ENCODE data around the gene BRWD1. TPM values are rescaled to one million over a fixed set of nuclear protein-coding genes. Genes with fewer than 3 reads are reported as not detected.

BRWD1 gene
- total and polyA plus RNA-seq, 2 of the 8 experiments (the other 6 are each of a cell fraction or from before 2014, with no cell fraction given): 9.3 to 45.2 TPM

DNA sequence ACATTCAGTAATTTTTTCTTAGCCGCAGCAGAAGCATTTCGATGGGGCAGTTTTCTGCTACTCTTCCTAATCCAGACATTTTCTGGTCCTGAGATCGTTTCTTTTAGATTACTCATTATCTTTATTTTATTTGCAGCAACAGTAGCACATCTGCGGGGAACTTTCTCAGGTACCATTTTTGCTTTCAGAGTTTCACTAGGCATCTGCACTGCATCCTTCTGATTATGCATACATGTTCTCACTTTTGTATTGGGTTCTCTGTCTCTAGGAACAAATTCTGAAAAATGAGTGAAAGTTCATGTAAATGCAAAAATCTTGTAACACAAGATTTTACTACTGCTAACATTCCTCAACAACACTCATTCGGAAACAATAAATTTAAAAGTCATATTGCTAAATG, 126.3 kb downstream of the BRWD1 start:
- H3K18ac ChIP-seq (ENCODE audit: extremely low read depth, low read length): no peak overlapping the region
- no peak overlapping the region for H2BK120ac ChIP-seq (replicated peaks; ENCODE audit: low read depth, low read length)
- H2BK20ac ChIP-seq (ENCODE audit: low read length): no peak overlapping the region
- TF ChIP-seq RFX5 (IDR thresholded peaks at IDR 0.05; ENCODE audit: borderline replicate concordance, low read depth, low read length) (no peak), HDAC2 (IDR thresholded peaks at IDR 0.05; ENCODE audit: borderline replicate concordance in 1 of 2, low read depth in 2 of 2, low read length in 2 of 2) (no peak), SP4 (IDR thresholded peaks at IDR 0.05; ENCODE audit: low read length) (no peak), YY1 (IDR thresholded peaks at IDR 0.05; ENCODE audit: low read depth, low read length) (no peak)
- TF ChIP-seq, protein P1, sequence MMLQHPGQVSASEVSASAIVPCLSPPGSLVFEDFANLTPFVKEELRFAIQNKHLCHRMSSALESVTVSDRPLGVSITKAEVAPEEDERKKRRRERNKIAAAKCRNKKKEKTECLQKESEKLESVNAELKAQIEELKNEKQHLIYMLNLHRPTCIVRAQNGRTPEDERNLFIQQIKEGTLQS (IDR thresholded peaks at IDR 0.05; ENCODE audit: insufficient read depth, low read depth, low read length): no peak
- H3K4ac ChIP-seq (replicated peaks; ENCODE audit: insufficient read length, low read depth, low read length): no peak overlapping the region
- no peak overlapping the region for H3K4me3 ChIP-seq (ENCODE audit: extremely low read depth in 1 of 4, insufficient read depth in 2 of 4, low read depth in 3 of 4, low read length in 4 of 4)
- 91% methylated on average over 5 of the region's 5 CpGs; no CpG with 5 or more reads in 1 of the 2 experiments for WGBS, 2 experiments (ENCODE audit: extremely low coverage in 1 of 2, insufficient coverage in 1 of 2, insufficient read length in 1 of 2, insufficient replicate concordance in 2 of 2, low coverage in 1 of 2, low lambda C conversion rate in 2 of 2, missing lambda C conversion rate in 1 of 2)
- H4K8ac ChIP-seq (ENCODE audit: extremely low read depth, insufficient read depth, low read length): no peak overlapping the region
- POLR2A ChIA-PET (ENCODE audit: partially characterized antibody): no interaction called here
- no peak overlapping the region for H3K23ac ChIP-seq (ENCODE audit: insufficient read length)
- no peak overlapping the region for H2BK12ac ChIP-seq (ENCODE audit: low read depth, low read length)
- no peak overlapping the region for H2BK5ac ChIP-seq (ENCODE audit: low read depth, low read length)
- CTCF ChIA-PET (ENCODE audit: partially characterized antibody): no interaction called here
- H3K79me2 ChIP-seq (ENCODE audit: control insufficient read depth in 1 of 2, insufficient read depth in 2 of 2, low read length in 2 of 2): peaks cover 0 to 8% of the 10 kb centered on the region in 2 experiments; a peak in 3 of 4 replicates
- FAIRE-seq: no peak
- H3K4me1 ChIP-seq (replicated peaks in 1 of 4; ENCODE audit: control insufficient read depth in 3 of 4, insufficient read depth in 4 of 4, low read length in 3 of 4): peaks cover 0 to 2% (median 1%) of the 10 kb centered on the region in 4 experiments; a peak in 4 of 7 replicates
- H3K23me2 ChIP-seq (ENCODE audit: low read depth, low read length): peaks cover 5% of the 10 kb centered on the region; the same call in 1 of the 2 replicates
- 0 out of 8 replicates have a peak, but pooled peaks cover 0 to 3% (median 0%) of the 10 kb centered on the region in 4 experiments for H3K36me3 ChIP-seq (ENCODE audit: control insufficient read depth in 2 of 4, insufficient read depth in 4 of 4, low read length in 3 of 4)
- 0 out of 2 replicates have a peak, but pooled peaks cover 1% of the 10 kb centered on the region for H3K79me1 ChIP-seq (ENCODE audit: low read depth, low read length)
- no peaks in the 10 kb centered on the region for H3K27me3 ChIP-seq (replicated peaks in 1 of 4; ENCODE audit: control insufficient read depth in 3 of 4, extremely low read depth in 1 of 4, insufficient read depth in 3 of 4, low read length in 3 of 4)
- H3K9me3 ChIP-seq (ENCODE audit: insufficient read depth in 2 of 2, low read depth in 1 of 2, low read length in 1 of 2): no peaks in the 10 kb centered on the region
- no peak overlapping the region for H3K14ac ChIP-seq (ENCODE audit: insufficient read length)
- no peak overlapping the region for H3K9ac ChIP-seq (replicated peaks in 1 of 4; ENCODE audit: extremely low read depth in 1 of 4, low read depth in 3 of 4, low read length in 3 of 4)
- no peak for DNase-seq (ENCODE audit: low read depth in 1 of 2, low spot score in 2 of 2)
- H4K20me1 ChIP-seq (replicated peaks in 1 of 2; ENCODE audit: control insufficient read depth in 1 of 2, insufficient read depth in 2 of 2, low read length in 2 of 2): peaks cover 0 to 3% of the 10 kb centered on the region in 2 experiments
- no peak overlapping the region for H3K4me2 ChIP-seq (ENCODE audit: insufficient read depth in 1 of 2, low read depth in 2 of 2, low read length in 2 of 2)
- H3K56ac ChIP-seq (replicated peaks; ENCODE audit: insufficient read length, low read depth, low read length): no peak overlapping the region
- no peak overlapping the region for H3K27ac ChIP-seq (ENCODE audit: low read depth, low read length)
- no peak overlapping the region for H2AFZ ChIP-seq (ENCODE audit: low read length)
- H2AK5ac ChIP-seq (ENCODE audit: low read depth, low read length): no peak overlapping the region
- H4K5ac ChIP-seq (ENCODE audit: insufficient read length, low read depth, low read length): no peak overlapping the region
- no peak overlapping the region for H2BK15ac ChIP-seq (ENCODE audit: low read length)
- no peak overlapping the region for H4K91ac ChIP-seq (replicated peaks; ENCODE audit: insufficient read length, low read length)

Data from H1 (cell line).